ENCODE results near the gene HIPK4. TPM values are rescaled to one million over a fixed set of nuclear protein-coding genes. Genes with fewer than 3 reads are reported as not detected.
A peak's percentile ranks its signal among the peaks of the same experiment; 100 is the strongest.

HIPK4 gene
- total and polyA plus RNA-seq, 5 experiments from 2014 or later = 0.18 to 0.19 TPM; not detected in 3

DNA sequence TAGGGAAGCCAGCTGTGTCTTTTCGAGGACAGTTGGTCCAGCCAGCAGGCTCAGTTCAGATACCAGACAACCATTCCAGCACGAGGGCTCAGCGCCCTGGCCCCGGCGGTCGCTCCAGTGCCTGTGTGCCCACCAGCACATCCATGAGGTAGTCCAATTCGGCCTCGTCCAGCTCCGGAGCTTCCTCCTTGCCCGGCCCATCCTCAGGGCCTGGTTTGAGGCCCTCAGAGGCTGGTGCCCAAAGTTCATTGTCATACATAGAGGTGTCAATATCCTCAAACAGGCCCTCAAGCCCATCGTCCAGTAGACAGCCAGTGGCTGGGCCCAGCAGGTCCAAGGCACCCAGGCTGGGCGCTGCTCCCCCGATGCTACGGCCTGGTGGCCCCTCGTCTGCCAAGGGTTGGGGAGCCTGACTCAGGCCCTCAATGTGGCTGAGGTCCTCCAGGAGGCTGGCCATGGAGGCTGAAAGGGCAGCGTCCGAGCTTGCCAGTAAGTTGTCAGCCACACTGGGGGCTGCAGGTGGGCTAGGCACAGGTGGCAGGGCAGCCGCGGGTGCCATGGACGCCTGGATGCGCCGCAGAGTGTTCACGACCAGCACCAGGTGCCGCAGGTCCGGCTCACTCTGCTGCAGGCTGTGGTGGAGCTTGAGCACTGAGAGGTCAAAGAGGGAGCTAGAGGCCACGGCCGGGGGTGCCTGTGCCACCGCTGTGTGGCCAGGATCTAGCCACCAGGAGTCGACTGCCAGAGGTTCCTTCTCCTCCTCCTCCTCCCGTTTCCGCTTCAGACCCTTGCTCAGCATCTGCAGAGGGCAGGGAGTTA is 33.0 kb upstream of the HIPK4 start:
- no peak for ATAC-seq
- Mint-ChIP-seq H3K27ac (peak overlapping the region; percentile 15 to 98 (median 94)), H3K27me3 (peaks cover 0 to 2% (median 0%) of the 10 kb centered on the region in 5 donors), H3K9me3 (no peaks in the 10 kb centered on the region), H3K4me1 (peaks cover 9 to 42% (median 30%) of the 10 kb centered on the region in 4 donors), H3K4me3 (peak overlapping the region in 8 of 10 donors; percentile 19 to 93 (median 69)), H3K36me3 (peaks cover 0 to 6% (median 0%) of the 10 kb centered on the region in 3 donors)
- POLR2A ChIA-PET = interaction anchor here (0.6 to 5.5 kb wide), 7 partner anchors 9 to 457 kb away, joined by 3 to 73 read pairs (median 4); partner anchors contain the start of genes BLVRB, PRX, SERTAD3 and SPTBN4
- DNase-seq = peak in 1 of 10 donors; percentile 61

DNA sequence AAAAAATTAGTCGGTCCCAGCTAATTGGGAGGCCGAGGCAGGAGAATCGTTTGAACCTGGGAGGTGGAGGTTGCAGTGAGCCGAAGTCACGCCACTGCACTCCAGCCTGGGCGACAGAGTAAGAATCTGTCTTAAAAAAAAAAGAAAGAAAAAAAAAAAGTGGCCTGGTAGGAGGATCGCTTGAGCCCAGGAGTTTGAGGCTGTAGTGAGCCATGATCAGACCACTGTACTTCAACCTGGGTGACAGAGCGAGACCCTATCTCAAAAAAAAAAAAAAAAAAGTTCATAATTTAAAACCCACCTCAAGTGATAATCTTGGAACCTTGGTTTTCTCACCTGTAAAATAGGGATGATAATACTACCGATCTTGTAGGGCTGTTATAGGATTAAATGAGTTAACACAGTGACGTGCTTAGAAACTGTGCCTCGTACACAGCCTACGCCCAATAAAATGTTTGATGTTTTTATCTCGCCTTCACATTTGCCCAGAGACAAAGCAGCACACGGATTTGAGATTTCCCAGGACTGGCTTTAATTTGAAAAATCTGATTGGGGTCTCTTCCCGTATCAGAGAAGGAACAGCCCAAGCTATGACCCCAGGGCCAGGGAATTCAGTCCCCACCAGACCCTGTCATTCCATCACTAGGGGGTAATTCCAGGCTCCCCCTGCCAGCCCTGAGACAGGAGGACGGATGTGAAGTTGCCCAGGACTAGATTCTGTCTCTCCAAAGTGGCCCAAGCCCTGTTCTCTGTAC is 32.2 kb upstream of the HIPK4 start:
- peak in 1 of 10 donors; percentile 62 for DNase-seq

DNA sequence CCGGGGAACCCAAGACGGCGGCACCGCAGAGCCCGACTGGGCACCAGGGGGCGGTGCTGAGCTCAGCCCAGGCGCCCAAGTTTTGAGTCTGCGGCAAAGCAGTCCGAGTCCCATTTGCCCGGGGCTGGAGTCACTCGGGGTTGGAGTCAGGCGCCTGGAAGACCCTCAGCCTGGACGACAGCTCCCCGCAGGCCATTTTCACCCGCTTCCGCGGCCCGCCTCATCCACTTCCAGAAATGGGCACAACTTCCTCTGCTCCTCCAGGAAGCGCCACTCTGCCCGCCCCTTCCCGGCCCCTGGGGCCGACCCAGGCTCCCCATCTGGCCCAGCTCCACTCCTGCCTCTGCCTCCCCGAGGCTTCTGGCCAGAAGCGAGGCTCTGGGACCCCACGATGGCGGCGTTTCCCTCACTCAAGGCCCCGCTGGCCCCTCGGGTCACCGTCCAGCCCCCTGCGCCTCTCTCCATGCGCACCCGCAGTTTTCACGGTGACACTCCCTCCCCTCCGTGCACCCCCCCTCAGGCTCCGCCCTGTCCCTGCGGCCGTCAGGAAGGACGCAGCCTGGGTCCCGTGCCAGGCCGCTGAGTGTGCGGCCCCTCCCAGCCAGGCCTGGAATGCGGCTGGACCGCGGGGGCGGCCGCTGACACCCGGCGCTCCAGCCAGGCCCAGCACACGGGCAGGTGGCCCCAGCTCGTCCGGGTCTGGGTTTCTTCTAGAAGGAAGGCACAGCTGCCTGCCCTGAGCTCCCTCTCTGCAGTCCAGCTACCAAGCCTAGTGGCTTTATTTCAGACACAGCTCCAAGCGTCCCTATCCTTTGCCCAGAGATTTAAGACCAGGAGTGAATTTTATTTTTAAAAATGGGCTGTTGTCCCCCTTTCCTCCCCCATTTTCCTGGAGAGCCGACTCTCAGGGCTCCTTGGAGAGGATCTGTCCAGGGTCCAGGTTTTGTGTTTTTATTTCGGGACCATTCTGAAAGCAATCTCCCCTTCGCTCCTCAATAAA is 31.1 kb upstream of the HIPK4 start:
- Mint-ChIP-seq H3K36me3 (peaks cover 0 to 6% (median 0%) of the 10 kb centered on the region in 3 donors), H3K27ac (peak overlapping the region; percentile 89 to 98 (median 96)), H3K4me1 (peaks cover 17 to 48% (median 41%) of the 10 kb centered on the region in 4 donors), H3K27me3 (peaks cover 0 to 3% (median 0%) of the 10 kb centered on the region in 5 donors), H3K4me3 (peak overlapping the region; percentile 79 to 93 (median 88)), H3K9me3 (no peaks in the 10 kb centered on the region)
- peak; percentile 46 to 56 for ATAC-seq
- DNase-seq = peak; percentile 48 to 84 (median 70)
- POLR2A ChIA-PET = interaction anchor here (0.6 to 5.5 kb wide), 22 partner anchors 8 to 1822 kb away, joined by 3 to 73 read pairs (median 4); partner anchors contain the start of genes BLVRB, PLD3, PRX and RPS16

More for the DNA sequence above, 32.2 kb upstream of the HIPK4 start:
- peaks cover 0 to 2% (median 0%) of the 10 kb centered on the region in 5 donors for H3K27me3 Mint-ChIP-seq
- H3K27ac Mint-ChIP-seq = peak overlapping the region; percentile 83 to 98 (median 96)
- H3K4me1 Mint-ChIP-seq = peaks cover 14 to 45% (median 38%) of the 10 kb centered on the region in 4 donors
- H3K4me3 Mint-ChIP-seq = peak overlapping the region; percentile 56 to 93 (median 88)
- peaks cover 0 to 6% (median 0%) of the 10 kb centered on the region in 3 donors for H3K36me3 Mint-ChIP-seq
- ATAC-seq = no peak
- POLR2A ChIA-PET = interaction anchor here (0.7 to 5.5 kb wide), 9 partner anchors 8 to 996 kb away, joined by 3 to 73 read pairs (median 5); partner anchors contain the start of genes BLVRB, PRX and SERTAD3
- no peaks in the 10 kb centered on the region for H3K9me3 Mint-ChIP-seq

DNA sequence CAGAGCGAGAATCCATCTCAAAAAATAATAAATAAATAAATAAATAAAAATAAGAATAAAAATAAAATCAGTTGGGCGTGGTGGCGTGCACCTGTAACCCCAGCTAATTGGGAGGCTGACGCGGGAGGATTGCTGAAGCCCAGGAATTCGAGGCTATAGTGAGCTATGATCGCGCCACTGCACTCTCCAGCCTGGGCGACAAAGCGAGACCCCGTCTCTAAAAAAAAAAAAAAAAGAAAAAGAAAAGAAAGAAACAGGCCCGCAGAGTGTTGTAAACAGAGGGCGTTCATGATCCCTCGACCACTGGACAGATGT is 30.4 kb upstream of the HIPK4 start:
- Mint-ChIP-seq H3K27me3 (peaks cover 0 to 1% (median 0%) of the 10 kb centered on the region in 5 donors), H3K4me3 (peak overlapping the region; percentile 79 to 93 (median 86)), H3K36me3 (peaks cover 0 to 6% (median 0%) of the 10 kb centered on the region in 3 donors), H3K4me1 (peaks cover 16 to 52% (median 37%) of the 10 kb centered on the region in 4 donors), H3K9me3 (no peaks in the 10 kb centered on the region), H3K27ac (peak overlapping the region in 9 of 10 donors; percentile 84 to 98 (median 94))
- DNase-seq (no peak), ATAC-seq (peak in 1 of 2 donors; percentile 7)
- POLR2A ChIA-PET = interaction anchor here (0.6 to 5.5 kb wide), 20 partner anchors 11 to 1822 kb away, joined by 3 to 73 read pairs (median 4); partner anchors contain the start of genes BLVRB, PLD3, RPS16 and SERTAD3

DNA sequence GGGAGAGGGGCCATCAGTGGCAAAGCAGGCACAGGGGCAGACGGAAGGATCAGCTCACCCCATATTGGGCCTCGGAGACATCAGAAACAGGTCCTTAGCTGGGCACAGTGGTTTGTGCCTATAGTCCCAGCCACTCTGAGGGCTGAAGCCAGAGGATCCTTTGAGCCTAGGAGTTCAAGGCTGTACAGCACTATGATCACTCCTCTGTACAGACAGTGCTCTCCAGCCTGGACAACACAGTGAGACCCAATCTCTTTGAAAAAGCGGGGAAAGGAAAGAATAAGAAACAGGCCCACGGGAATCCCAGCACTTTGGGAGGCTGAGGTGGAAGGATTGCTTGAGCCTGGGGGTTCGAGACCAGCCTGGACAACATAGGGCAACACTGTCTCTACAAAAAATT is 29.8 kb upstream of the HIPK4 start:
- peaks cover 16 to 54% (median 35%) of the 10 kb centered on the region in 4 donors for H3K4me1 Mint-ChIP-seq
- H3K27me3 Mint-ChIP-seq = peaks cover 0 to 1% (median 0%) of the 10 kb centered on the region in 5 donors
- peak overlapping the region; percentile 49 to 79 (median 70) for H3K4me3 Mint-ChIP-seq
- H3K9me3 Mint-ChIP-seq = no peaks in the 10 kb centered on the region
- peak overlapping the region in 6 of 10 donors; percentile 53 to 86 (median 78) for H3K27ac Mint-ChIP-seq
- ATAC-seq (no peak), DNase-seq (no peak)
- POLR2A ChIA-PET = interaction anchor here (0.8 to 5.5 kb wide), 9 partner anchors 10 to 1823 kb away, joined by 3 to 73 read pairs (median 5); partner anchors contain the start of genes BLVRB, PLD3 and SERTAD3
- H3K36me3 Mint-ChIP-seq = peaks cover 0 to 6% (median 0%) of the 10 kb centered on the region in 3 donors

DNA sequence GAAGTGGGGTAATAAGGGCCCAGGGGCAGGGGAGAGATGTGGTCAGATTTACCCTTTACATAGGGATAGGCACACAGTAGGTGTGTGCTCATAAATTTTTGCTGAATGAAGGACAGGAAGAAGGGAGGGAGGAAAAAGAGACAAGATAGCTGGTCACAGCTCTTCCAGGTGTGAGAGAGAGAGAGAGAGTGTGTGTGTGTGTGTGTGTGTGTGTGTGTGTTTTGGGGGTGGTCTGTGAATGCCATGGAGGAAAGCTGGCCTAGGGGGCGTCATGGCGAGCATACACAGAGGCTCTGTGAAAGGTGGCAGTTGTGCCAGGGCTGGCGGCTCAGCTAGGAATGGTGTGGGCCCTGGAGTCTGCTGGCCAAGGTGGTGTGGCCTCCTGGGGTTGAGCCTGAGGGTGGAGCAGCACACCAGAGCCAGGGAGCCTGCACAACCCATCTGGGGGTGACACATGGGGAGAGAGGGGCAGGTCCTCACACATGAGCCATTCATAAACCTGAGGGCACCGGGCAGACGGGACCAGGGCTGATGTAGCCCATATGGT is 29.2 kb upstream of the HIPK4 start:
- Mint-ChIP-seq H3K4me3 (peak overlapping the region in 8 of 10 donors; percentile 16 to 79 (median 58)), H3K36me3 (peaks cover 0 to 6% (median 0%) of the 10 kb centered on the region in 3 donors), H3K4me1 (peaks cover 11 to 52% (median 29%) of the 10 kb centered on the region in 4 donors), H3K27ac (peak overlapping the region in 8 of 10 donors; percentile 20 to 84 (median 70)), H3K27me3 (peaks cover 0 to 1% (median 0%) of the 10 kb centered on the region in 5 donors), H3K9me3 (no peaks in the 10 kb centered on the region)
- POLR2A ChIA-PET = interaction anchor here (1.1 to 1.2 kb wide), 3 partner anchors 14 to 114 kb away, joined by 3 to 5 read pairs (median 5); partner anchors contain the start of gene BLVRB
- no peak for ATAC-seq
- no peak for DNase-seq

DNA sequence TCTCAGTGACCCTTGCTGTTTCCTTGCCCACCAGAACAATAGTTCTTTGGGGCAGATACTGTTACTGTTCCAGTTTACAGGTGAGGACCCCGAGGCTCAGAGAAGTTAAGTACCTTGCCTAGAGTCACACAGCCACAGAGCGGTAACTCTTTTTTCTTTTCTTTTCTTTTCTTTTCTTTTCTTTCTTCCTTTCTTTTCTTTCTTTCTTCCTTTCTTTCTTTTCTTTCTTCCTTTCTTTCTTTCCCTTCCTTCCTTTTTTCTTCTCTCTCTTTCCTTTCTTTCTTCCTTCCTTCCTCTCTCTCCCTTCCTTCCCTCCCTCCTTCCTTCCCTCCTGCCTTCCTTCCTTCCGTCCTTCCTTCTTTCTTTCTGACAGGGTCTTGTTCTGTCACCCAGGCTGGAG is 28.1 kb upstream of the HIPK4 start:
- Mint-ChIP-seq H3K4me3 (peak overlapping the region in 3 of 10 donors; percentile 13 to 22 (median 19)), H3K9me3 (no peaks in the 10 kb centered on the region), H3K27me3 (peaks cover 0 to 2% (median 0%) of the 10 kb centered on the region in 5 donors), H3K4me1 (peaks cover 14 to 58% (median 34%) of the 10 kb centered on the region in 4 donors), H3K27ac (peak overlapping the region in 6 of 10 donors; percentile 21 to 87 (median 50)), H3K36me3 (peaks cover 0 to 6% (median 0%) of the 10 kb centered on the region in 3 donors)
- POLR2A ChIA-PET = interaction anchor here (1.2 kb wide), 1 partner anchor 113 kb away, joined by 3 read pairs; no protein-coding TSS in a partner anchor
- ATAC-seq = no peak
- no peak for DNase-seq

DNA sequence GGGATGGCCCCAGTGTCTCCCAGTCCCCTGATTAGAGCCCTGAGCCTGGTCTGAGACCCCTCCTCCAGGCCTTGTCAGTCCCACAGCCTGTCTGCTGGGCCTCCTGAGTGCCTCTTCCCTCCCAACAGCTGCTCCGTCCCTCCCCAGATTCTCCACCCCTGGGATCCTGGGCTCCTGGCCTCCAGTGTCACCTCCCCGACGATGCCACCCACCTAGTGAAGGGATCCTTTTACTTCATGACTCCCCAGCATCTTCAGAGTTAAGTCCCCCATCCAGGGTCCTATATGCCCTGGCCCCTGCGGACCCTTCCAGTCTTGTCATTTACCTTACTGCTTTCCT is 27.6 kb upstream of the HIPK4 start:
- POLR2A ChIA-PET = interaction anchor here (0.6 to 1.0 kb wide), 2 partner anchors 14 to 178 kb away, joined by 3 read pairs; no protein-coding TSS in a partner anchor
- Mint-ChIP-seq H3K27me3 (peaks cover 0 to 2% (median 0%) of the 10 kb centered on the region in 5 donors), H3K4me1 (peaks cover 14 to 60% (median 34%) of the 10 kb centered on the region in 4 donors), H3K9me3 (no peaks in the 10 kb centered on the region), H3K27ac (peak overlapping the region in 5 of 10 donors; percentile 21 to 87 (median 60)), H3K4me3 (peak overlapping the region in 2 of 10 donors; percentile 13 to 22), H3K36me3 (peaks cover 0 to 5% (median 0%) of the 10 kb centered on the region in 3 donors)
- no peak for ATAC-seq
- no peak for DNase-seq

DNA sequence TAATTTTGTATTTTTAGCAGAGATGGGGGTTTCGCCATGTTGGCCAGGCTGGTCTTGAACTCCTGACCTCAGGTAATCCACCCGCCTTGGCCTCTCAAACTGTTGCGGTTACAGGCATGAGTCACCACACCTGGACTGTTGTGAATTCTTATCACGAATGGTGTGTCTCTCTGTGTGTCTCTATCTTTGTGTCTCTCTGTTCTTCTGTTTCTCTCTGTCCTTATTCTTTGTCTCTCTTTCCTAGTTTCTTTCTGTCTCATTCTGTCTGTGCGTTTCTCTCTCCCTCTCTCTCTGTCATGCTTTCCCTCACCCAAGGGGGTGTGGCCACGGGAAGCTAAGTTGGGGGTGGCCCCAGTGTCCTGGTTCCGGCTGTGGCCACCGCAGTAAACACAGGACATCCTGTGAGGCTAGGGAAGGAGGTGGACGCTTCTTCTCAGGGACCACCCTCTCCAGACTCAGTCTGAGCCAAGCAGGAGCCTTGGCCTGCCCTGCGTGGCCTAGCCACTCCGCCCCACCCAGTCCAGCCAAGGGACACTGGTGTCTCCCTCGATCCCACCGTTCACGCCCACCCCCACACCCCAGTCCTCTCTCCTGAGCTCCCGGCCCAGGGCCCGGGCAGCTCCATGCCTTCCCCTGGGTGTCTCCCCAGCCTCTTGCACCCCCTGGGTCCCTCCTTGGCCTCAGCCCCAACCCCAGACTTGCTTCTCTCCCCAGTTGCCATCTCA is 27.1 kb upstream of the HIPK4 start:
- peak overlapping the region in 3 of 10 donors; percentile 0 to 41 (median 26) for H3K4me3 Mint-ChIP-seq
- no peaks in the 10 kb centered on the region for H3K36me3 Mint-ChIP-seq
- peak overlapping the region in 5 of 10 donors; percentile 27 to 93 (median 84) for H3K27ac Mint-ChIP-seq
- H3K27me3 Mint-ChIP-seq = peaks cover 0 to 2% (median 0%) of the 10 kb centered on the region in 5 donors
- POLR2A ChIA-PET = interaction anchor here (0.6 to 1.0 kb wide), 2 partner anchors 14 to 178 kb away, joined by 3 read pairs; no protein-coding TSS in a partner anchor
- ATAC-seq (no peak), DNase-seq (no peak)
- H3K9me3 Mint-ChIP-seq = no peaks in the 10 kb centered on the region
- H3K4me1 Mint-ChIP-seq = peaks cover 14 to 55% (median 31%) of the 10 kb centered on the region in 4 donors

DNA sequence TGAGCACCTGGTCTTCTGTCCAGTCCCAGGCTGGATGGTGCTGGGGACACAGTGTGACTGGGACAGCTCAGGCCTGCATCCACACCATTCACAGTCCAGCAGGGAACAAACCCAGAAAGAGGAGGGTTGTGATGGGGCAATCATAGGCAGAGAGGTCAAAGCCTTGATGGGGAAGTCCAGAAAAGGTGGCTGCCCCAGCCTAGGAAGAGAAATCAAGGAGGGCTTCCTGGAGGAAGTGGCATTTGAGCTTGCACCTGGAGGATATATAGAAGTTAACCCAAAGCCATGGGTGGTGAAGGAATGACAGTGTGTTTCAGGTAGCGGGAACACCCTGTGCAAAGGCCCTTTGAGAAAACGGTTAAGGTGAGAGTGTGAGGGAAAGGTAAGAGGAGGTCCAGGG is 25.8 kb upstream of the HIPK4 start:
- POLR2A ChIA-PET = interaction anchor here (0.7 kb wide), 2 partner anchors 27 to 1760 kb away, joined by 3 to 5 read pairs; no protein-coding TSS in a partner anchor
- no peak for DNase-seq
- H3K9me3 Mint-ChIP-seq = no peaks in the 10 kb centered on the region
- H3K36me3 Mint-ChIP-seq = no peaks in the 10 kb centered on the region
- H3K27ac Mint-ChIP-seq = peak overlapping the region in 3 of 10 donors; percentile 29 to 48 (median 39)
- peak overlapping the region in 1 of 10 donors; percentile 8 for H3K4me3 Mint-ChIP-seq
- no peak for ATAC-seq
- H3K4me1 Mint-ChIP-seq = peaks cover 14 to 52% (median 30%) of the 10 kb centered on the region in 4 donors
- peaks cover 0 to 2% (median 0%) of the 10 kb centered on the region in 5 donors for H3K27me3 Mint-ChIP-seq

All from naive thymus-derived CD8-positive, alpha-beta T cell (primary cell).